ENCODE measurements around the gene PEX11G.

DNA sequence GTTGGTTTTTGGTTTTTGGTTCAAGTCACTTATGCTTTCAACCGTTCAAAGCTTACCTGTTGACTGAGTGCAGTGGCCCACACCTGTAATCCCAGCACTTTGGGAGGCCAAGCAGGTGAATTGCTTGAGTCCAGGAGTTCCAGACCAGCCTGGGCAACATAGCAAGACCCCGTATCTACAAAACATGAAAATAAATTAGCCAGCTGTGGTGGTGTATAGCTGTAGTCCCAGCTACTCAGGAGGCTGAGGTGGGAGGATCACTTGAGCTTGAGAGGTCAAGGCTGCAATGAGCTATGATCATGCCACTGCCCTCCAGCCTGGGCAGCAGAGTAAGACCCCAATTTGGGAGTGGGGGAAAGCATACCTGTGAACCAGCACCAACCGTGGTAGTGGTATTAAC lies 43.7 kb downstream of the PEX11G start:
- TF ChIP-seq POLR2A (IDR thresholded peaks at IDR 0.05; ENCODE audit: low read depth, low read length) (no peak), POLR2AphosphoS5 (IDR thresholded peaks at IDR 0.05; ENCODE audit: low read depth, low read length) (no peak), TAF1 (IDR thresholded peaks at IDR 0.05; ENCODE audit: low read depth, low read length) (no peak), SPI1 (IDR thresholded peaks at IDR 0.05; ENCODE audit: low read depth, low read length) (no peak), POU2F2 (IDR thresholded peaks at IDR 0.05; ENCODE audit: low read depth, low read length) (no peak), PAX5 (IDR thresholded peaks at IDR 0.05; ENCODE audit: insufficient read depth, low read length, severe bottlenecking) (no peak)

Measured in GM12891 (cell line).